Activated naive CD8-positive, alpha-beta T cell treated with anti-CD3 and anti-CD28 coated beads for 36 hours (primary cell): ENCODE measurements around the gene TBC1D5. TPM values are rescaled to one million over a fixed set of nuclear protein-coding genes. Genes with fewer than 3 reads are reported as not detected.
A peak's percentile ranks its signal among the peaks of the same experiment; 100 is the strongest.
"Not testable (repeated sequence)": the region's sequence is repeated elsewhere in the genome, so short reads cannot be mapped to it uniquely, and the experiment has no call there.

Source experiments
- DNase-seq: peaks from one replicate; pipeline ENCODE4 v3.0.0; 2021
- H3K27ac Mint-ChIP-seq: one replicate; pipeline ENCODE4 v1.8.0; 2022; ENCODE audit warnings: mild to moderate bottlenecking, moderate library complexity, mixed read lengths
- H3K27me3 Mint-ChIP-seq: one replicate; pipeline ENCODE4 v1.8.0; 2022; ENCODE audit warnings: mild to moderate bottlenecking, mixed read lengths
- H3K36me3 Mint-ChIP-seq: one replicate; pipeline ENCODE4 v1.8.0; 2021; ENCODE audit warnings: mild to moderate bottlenecking, mixed read lengths
- H3K4me1 Mint-ChIP-seq: one replicate; pipeline ENCODE4 v1.8.0; 2021; ENCODE audit warnings: mixed read lengths
- H3K4me3 Mint-ChIP-seq: one replicate; pipeline ENCODE4 v1.8.0; 2022; ENCODE audit warnings: mild to moderate bottlenecking, moderate library complexity, mixed read lengths
- H3K9me3 Mint-ChIP-seq: one replicate; pipeline ENCODE4 v1.8.0; 2022; ENCODE audit warnings: mixed read lengths
- total RNA-seq, 2 experiments: library from RNA; stranded (reverse); gene quantifications; one replicate each; pipeline ENCODE4 v1.2.3, GENCODE V29; 2021

The TBC1D5 gene
- total RNA-seq, 2 experiments from 2014 or later = 43.7 to 48.5 TPM

DNA sequence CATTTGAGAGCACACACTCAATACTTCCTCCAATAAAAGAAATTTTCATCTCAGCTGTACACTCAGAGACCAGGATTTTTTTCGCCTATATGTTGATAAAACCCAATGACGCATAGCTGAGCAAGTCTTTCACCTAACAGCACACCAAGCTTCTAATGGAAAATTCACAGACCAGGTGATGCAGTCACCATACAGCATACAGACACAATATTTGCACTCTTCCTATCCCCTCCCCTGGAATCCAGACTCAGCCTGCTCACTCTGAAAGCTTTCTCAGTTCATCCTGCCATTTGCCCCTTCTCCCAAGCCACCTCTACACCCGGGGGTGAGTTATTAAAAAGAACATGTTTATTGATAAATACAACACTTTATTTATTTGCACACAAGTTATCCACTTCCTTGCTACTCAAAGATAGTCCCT lies 1.7 kb downstream of the TBC1D5 start:
- Mint-ChIP-seq H3K4me3 (peak overlapping the region; percentile 95), H3K9me3 (no peaks in the 10 kb centered on the region), H3K4me1 (peaks cover 39% of the 10 kb centered on the region), H3K27ac (peak overlapping the region; percentile 98), H3K27me3 (no peaks in the 10 kb centered on the region), H3K36me3 (peaks cover 7% of the 10 kb centered on the region)
- no peak for DNase-seq

DNA sequence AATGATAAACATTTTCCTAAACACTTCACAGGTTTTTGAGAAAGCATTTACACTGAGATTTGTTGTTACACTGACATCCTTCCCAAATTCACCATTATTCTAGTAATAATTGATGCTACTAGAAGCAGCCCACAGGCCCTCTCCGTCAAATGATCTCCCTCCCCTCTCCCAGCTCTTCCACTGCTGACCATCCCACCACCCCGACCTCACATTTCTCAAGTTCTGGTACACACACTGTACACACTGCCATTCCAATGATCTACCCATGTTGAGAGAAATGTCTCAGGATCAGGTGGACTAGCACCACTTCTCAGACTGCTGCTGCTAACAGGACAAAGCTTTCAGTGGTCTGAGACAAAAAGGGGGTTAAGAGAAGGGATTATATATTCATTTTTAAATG lies 3.5 kb downstream of the TBC1D5 start:
- Mint-ChIP-seq H3K4me1 (peaks cover 36% of the 10 kb centered on the region), H3K36me3 (peaks cover 14% of the 10 kb centered on the region), H3K4me3 (no peak overlapping the region), H3K27ac (no peak overlapping the region), H3K27me3 (no peaks in the 10 kb centered on the region), H3K9me3 (no peaks in the 10 kb centered on the region)
- no peak for DNase-seq

DNA sequence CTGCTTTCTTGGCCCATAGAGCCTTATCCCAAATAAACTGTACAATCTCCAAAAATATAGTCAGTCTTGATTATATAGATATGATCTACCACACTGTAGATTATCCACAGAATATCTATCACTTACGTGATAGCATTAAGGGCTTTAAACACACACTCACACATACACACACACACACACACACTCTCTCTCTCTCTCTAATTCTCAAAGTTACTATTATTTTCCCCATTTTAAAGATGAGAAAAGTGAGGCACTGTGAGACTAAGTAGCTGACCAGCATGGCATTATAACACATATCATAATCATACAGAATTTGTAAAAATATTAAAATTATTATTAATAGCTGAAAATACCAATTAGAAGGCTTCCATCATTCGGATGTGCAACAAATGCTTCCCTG lies 4.2 kb downstream of the TBC1D5 start:
- Mint-ChIP-seq H3K27me3 (no peaks in the 10 kb centered on the region), H3K4me3 (no peak overlapping the region), H3K27ac (no peak overlapping the region), H3K36me3 (peaks cover 16% of the 10 kb centered on the region), H3K4me1 (peaks cover 32% of the 10 kb centered on the region), H3K9me3 (no peaks in the 10 kb centered on the region)
- DNase-seq = no peak

DNA sequence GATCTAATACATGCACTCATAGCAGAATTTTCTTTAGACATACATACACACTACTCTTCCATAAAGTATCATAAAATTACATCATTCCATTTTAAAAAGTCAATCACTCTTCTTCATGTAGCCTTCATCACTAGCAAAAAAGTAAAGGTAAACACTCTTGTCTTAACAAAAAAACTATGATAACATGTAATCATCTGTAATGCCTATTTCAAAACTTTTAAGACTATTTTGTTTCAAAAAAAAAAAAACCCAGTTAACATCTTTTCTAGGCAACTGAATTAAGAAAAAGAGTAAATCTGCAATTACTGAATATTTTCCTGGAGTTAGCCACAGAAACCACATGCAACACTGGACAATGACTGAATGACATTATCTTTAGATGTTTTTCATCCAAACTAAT lies 4.8 kb downstream of the TBC1D5 start:
- Mint-ChIP-seq H3K27me3 (no peaks in the 10 kb centered on the region), H3K36me3 (peaks cover 20% of the 10 kb centered on the region), H3K27ac (no peak overlapping the region), H3K4me1 (peaks cover 35% of the 10 kb centered on the region), H3K9me3 (no peaks in the 10 kb centered on the region), H3K4me3 (no peak overlapping the region)
- DNase-seq = no peak

DNA sequence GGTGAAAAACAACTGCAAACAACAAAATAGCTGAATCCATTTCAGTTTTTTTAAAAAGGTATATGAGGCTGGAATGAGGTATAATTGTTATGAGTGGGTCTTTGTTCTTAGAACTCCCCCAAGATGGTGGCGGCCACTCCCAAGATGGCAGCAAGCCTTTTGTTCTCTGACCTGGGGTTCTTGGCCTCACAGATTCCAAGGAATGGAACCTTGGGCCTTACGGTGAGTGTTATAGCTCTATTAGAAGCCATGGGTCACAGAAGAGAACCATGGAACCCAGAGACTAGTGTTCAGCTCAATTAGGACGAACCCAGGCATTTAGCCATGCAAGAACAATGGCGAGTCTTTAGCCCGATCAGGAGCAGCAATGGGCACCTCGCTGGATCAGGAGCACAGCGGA lies 7.1 kb downstream of the TBC1D5 start:
- H3K27me3 Mint-ChIP-seq, H3K4me3 Mint-ChIP-seq, DNase-seq, H3K27ac Mint-ChIP-seq, H3K9me3 Mint-ChIP-seq: not testable (repeated sequence)
- Mint-ChIP-seq H3K4me1 (peaks cover 27% of the 10 kb centered on the region), H3K36me3 (peaks cover 23% of the 10 kb centered on the region)

DNA sequence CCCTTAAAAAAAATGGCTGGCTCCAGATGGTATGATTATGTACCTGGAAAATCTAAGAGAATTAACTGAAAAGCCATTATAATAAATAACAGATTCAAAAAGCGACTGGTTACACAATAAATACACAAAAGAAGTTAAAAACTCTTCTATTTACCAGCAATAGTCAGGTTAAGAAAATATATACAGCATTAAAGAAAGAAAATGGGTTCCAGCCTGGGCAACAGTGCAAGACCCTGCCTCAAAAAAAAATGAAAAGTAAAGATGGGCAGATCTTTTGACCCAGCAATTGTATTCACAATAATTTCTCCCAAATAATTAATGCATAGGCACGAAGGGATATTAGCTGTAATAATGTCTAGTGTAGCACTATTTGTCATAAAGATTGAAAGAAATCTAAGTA lies 8.7 kb downstream of the TBC1D5 start:
- Mint-ChIP-seq H3K4me1 (peaks cover 22% of the 10 kb centered on the region), H3K27me3 (no peaks in the 10 kb centered on the region), H3K9me3 (no peaks in the 10 kb centered on the region), H3K27ac (no peak overlapping the region), H3K36me3 (peaks cover 33% of the 10 kb centered on the region), H3K4me3 (no peak overlapping the region)
- DNase-seq = no peak

DNA sequence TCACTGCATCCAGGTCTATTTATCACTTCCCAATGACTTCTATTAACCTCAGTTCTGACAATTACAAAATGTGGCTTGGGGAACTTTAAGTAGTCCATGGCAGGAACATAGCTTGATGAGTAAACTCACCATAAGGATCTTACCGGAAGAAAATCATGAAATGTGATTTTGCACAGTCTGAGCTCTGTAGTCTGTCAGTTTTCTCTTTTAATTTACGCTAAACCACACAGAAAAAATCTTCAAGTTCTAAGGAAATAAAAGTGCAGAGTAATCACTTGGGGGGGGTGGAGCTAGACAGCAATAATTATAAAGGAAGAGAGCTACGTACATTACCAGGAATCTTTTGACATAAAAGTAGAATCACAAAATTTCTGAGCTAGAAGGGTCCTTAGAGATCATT lies 9.2 kb downstream of the TBC1D5 start:
- Mint-ChIP-seq H3K27ac (no peak overlapping the region), H3K27me3 (no peaks in the 10 kb centered on the region), H3K9me3 (no peaks in the 10 kb centered on the region), H3K36me3 (peaks cover 35% of the 10 kb centered on the region), H3K4me1 (peaks cover 20% of the 10 kb centered on the region), H3K4me3 (no peak overlapping the region)
- no peak for DNase-seq

DNA sequence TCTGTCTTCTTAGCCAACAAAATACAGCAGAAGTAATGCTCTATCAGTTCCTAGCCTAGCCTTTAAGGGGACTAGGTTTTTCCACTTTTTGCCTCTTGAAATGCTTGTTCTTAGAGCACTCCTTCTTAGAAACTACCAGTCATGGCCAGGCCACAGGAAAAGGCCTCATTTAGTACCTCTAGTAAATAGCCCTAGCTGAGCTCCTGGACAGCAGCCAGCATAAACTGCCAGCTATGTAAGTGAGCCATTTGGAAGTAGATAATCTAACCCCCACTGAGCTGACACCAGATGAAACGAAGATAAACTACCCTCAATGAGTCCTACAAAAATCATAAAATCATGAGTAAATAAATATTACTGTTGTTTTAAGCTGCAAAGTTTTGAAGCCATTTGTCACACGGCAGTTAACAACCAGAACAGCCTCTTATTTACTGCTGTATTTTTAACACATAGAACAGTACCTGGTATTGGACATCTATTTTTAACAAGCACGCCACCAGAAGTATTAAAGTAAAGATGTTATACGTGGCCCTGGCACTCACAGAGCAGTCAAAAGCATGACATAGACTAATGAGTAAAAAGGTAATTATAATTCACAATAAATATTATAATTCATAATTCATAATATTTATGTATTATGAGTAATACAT lies 12.0 kb downstream of the TBC1D5 start:
- peaks cover 7% of the 10 kb centered on the region for H3K9me3 Mint-ChIP-seq
- H3K36me3 Mint-ChIP-seq = peaks cover 53% of the 10 kb centered on the region
- DNase-seq = no peak
- H3K4me3 Mint-ChIP-seq = no peak overlapping the region
- H3K27me3 Mint-ChIP-seq = no peaks in the 10 kb centered on the region
- H3K4me1 Mint-ChIP-seq = peaks cover 9% of the 10 kb centered on the region
- no peak overlapping the region for H3K27ac Mint-ChIP-seq

DNA sequence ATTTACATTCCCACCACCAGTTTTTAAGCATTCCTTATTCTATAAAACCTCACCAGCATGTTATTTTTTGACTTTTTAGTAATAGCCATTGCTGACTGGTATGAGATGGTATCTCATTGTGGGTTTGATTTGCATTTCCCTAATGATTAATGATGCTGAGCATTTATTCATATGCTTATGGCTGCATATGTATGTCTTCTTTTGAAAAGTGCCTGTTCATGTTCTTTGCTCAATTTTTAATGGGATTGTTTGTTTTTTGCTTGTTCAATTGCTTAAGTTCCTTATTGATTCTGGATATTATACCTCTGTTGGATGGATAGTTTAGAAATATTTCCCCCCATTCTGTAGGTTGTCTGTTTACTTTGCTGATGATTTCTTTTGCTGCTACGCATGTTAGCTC lies 16.1 kb downstream of the TBC1D5 start:
- H3K36me3 Mint-ChIP-seq = peaks cover 47% of the 10 kb centered on the region
- H3K9me3 Mint-ChIP-seq = peaks cover 9% of the 10 kb centered on the region
- H3K4me1 Mint-ChIP-seq = peaks cover 3% of the 10 kb centered on the region
- no peak overlapping the region for H3K4me3 Mint-ChIP-seq
- no peak for DNase-seq
- H3K27ac Mint-ChIP-seq = no peak overlapping the region
- no peaks in the 10 kb centered on the region for H3K27me3 Mint-ChIP-seq

DNA sequence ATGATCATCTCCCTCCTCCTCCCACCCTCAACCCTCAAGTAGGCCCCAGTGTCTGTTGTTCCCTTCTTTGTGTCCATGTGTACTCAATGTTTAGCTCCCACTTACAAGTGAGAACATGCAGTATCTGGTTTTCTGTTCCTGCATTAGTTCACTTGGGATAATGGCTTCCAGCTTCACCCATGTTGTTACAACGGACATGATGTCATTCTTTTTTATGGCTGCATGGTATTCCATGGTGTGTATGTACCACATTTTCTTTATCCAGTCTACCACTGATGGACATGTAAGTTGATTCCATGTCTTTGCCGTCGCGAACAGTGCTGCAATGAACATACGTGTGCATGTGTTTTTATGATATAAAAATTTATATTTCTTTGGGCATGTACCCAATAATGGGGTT lies 16.6 kb downstream of the TBC1D5 start:
- not testable (repeated sequence) for DNase-seq, H3K27me3 Mint-ChIP-seq, H3K27ac Mint-ChIP-seq, H3K4me1 Mint-ChIP-seq, H3K9me3 Mint-ChIP-seq, H3K4me3 Mint-ChIP-seq
- H3K36me3 Mint-ChIP-seq = peaks cover 46% of the 10 kb centered on the region

DNA sequence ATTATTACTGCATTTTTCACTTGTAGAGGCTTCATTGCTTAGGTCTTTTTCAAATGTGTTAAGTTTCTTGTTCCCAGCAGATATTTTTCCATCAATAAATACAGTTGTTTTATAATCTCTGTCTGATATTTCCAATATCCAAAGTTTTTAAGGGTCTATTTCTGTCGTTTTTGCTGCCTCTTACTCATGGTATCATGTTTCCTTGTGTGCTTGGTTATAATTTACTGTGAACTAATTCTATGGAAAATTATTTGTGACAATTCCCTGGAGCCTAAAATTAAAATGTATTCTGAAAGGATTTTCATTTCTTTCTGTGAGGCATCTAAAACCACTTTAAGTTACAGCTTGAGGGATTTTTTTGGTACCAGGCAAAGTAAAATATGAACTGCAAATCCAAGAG lies 17.5 kb downstream of the TBC1D5 start:
- Mint-ChIP-seq H3K4me1 (no peaks in the 10 kb centered on the region), H3K9me3 (peaks cover 9% of the 10 kb centered on the region), H3K27me3 (no peaks in the 10 kb centered on the region), H3K4me3 (no peak overlapping the region), H3K36me3 (peaks cover 42% of the 10 kb centered on the region), H3K27ac (no peak overlapping the region)
- no peak for DNase-seq

DNA sequence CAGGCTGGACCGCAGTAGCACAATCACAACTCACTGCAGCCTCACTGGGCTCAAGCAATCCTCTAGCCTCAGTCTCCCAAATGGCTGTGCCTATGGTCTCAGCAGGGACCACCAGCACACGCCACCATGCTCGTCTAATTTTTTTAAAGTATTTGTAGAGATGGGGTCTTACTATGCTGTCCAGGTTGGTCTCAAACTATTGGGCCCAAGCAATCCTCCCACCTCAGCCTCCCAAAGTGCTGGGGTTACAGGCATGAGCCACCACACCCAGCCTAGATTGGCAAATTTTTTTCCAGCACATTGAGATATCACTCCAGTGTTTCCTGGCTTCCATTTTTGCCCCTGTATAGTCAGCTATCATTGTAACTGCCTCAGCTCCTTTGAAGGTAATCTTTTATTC lies 18.3 kb downstream of the TBC1D5 start:
- Mint-ChIP-seq H3K4me3 (no peak overlapping the region), H3K9me3 (peaks cover 9% of the 10 kb centered on the region), H3K27ac (no peak overlapping the region), H3K4me1 (no peaks in the 10 kb centered on the region), H3K36me3 (peaks cover 40% of the 10 kb centered on the region), H3K27me3 (no peaks in the 10 kb centered on the region)
- no peak for DNase-seq

DNA sequence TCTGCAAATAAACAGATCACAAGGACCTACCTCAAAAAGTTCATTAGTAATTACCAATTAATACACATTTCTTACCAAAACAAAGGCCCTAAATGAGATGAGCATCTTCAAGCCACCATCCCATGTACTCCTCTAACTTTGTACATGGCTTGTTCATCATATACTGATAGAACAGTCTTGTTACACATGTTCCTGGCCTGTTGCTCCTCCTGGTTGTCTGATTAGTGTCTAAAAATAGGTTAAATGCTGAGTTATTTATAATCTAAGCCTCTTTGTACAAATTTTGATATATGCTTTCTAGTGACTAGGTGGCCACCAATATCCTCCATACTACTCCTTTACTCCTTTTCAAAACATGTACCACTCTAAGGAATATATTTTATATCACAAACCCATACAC lies 25.0 kb downstream of the TBC1D5 start:
- H3K4me1 Mint-ChIP-seq = no peaks in the 10 kb centered on the region
- H3K9me3 Mint-ChIP-seq = peaks cover 22% of the 10 kb centered on the region
- H3K4me3 Mint-ChIP-seq = no peak overlapping the region
- H3K27ac Mint-ChIP-seq = no peak overlapping the region
- DNase-seq = no peak
- peaks cover 48% of the 10 kb centered on the region for H3K36me3 Mint-ChIP-seq
- no peaks in the 10 kb centered on the region for H3K27me3 Mint-ChIP-seq

DNA sequence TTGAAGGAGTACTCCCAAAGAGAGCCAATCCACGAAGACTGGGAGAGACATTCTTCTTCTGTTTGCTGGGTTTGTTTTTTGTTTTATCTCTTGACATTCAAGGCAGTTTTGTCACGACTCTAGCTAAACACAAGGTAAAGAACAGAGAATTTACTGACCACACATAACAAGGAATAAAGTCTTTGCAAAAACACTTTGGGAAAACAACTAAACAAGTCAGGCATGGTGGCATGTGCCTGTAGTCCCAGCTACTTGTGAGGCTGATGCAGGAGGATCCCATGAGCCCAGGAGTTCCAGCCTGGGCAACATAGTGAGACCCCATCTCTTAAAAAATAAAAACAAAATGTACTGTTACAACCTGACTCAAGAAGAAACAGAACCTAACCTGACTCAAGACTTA lies 28.0 kb downstream of the TBC1D5 start:
- no peak for DNase-seq
- Mint-ChIP-seq H3K27me3 (no peaks in the 10 kb centered on the region), H3K4me1 (no peaks in the 10 kb centered on the region), H3K9me3 (peaks cover 24% of the 10 kb centered on the region), H3K27ac (no peak overlapping the region), H3K36me3 (peaks cover 47% of the 10 kb centered on the region), H3K4me3 (no peak overlapping the region)

DNA sequence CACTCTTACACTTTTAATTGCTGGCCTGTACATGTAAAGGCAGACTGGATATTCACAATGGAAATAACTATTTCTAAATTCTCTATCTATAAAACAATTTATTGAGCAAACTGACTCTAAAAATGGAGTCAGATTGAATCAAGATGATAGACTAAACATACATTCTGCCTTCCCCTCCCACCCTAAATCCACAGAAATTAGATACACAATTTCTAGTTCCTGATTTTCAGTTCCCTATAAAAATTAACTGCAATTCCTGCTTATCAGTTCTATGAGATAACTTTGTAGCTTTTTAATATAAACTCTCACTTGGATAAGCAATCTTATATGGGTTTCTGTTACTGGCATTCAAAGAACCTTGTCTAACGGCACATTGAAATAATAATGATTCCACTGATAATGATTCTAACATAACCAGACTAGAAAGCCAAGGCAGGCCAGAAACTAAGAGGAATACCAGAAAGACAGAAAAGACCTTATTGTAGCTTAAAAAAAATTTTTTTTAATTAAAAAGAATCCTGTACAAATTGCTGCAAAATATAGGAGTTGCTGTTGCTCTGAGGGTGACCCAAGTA lies 33.1 kb downstream of the TBC1D5 start:
- no peak overlapping the region for H3K27ac Mint-ChIP-seq
- no peak overlapping the region for H3K4me3 Mint-ChIP-seq
- no peak for DNase-seq
- H3K27me3 Mint-ChIP-seq = no peaks in the 10 kb centered on the region
- peaks cover 28% of the 10 kb centered on the region for H3K36me3 Mint-ChIP-seq
- H3K9me3 Mint-ChIP-seq = peaks cover 10% of the 10 kb centered on the region
- peaks cover 6% of the 10 kb centered on the region for H3K4me1 Mint-ChIP-seq

DNA sequence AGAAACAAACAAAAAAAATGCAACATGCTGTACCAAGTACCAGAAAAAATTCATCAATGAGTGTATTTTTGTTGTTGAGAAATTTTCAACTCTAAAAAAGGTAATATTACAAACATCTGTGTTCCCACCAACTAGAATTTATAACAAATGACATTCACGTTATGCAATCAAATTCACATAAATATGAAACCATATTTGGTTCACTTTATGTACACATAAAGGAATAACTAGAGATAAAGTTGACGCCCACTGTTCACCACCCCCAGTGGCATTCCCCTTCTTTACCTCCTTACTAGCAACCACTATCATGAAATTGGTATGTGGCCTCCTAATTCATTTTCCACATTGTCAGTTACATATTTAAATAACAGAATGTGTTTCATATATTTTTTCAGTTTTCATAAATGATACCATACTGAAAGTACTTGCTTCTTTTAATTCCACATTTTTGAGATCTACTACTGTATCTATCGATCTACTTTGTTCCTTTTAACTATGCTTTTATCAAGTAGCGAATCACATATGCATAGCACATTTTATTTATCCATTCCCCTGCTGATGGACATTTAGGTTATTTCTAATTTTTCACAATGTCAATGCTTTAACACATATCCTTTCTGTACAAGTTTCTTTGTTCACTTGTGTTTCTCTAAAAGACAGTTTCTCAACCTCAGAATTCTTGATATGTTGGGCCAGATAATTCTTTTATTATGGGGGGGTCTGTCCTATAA lies 34.5 kb downstream of the TBC1D5 start:
- Mint-ChIP-seq H3K9me3 (peaks cover 6% of the 10 kb centered on the region), H3K27ac (no peak overlapping the region), H3K4me1 (peaks cover 6% of the 10 kb centered on the region), H3K36me3 (peaks cover 18% of the 10 kb centered on the region), H3K27me3 (no peaks in the 10 kb centered on the region), H3K4me3 (no peak overlapping the region)
- no peak for DNase-seq
